Measurements from ENCODE around the gene PKNOX2. TPM values are rescaled to one million over a fixed set of nuclear protein-coding genes. Genes with fewer than 3 reads are reported as not detected.

PKNOX2 gene
- total RNA-seq, 1 donor from 2014 or later = 21.5 TPM

- Mint-ChIP-seq H3K36me3 (ENCODE audit: low read depth) (peaks cover 10% of the 10 kb centered on the region), H3K4me3 (peak overlapping the region; percentile 5), H3K4me1 (peaks cover 49% of the 10 kb centered on the region), H3K27me3 (ENCODE audit: low read depth) (peaks cover 85% of the 10 kb centered on the region), H3K9me3 (no peaks in the 10 kb centered on the region), H3K27ac (ENCODE audit: unreplicated experiment) (peak overlapping the region; percentile 0)
- TF ChIP-seq CTCF (conservative IDR thresholded peaks at IDR 0.05) = no peak
- no peak for DNase-seq (ENCODE audit: low read depth, low spot score)
These were observed 69.3 kb downstream of the PKNOX2 start for GRCh38 chr11:125233736-125234275.

DNA sequence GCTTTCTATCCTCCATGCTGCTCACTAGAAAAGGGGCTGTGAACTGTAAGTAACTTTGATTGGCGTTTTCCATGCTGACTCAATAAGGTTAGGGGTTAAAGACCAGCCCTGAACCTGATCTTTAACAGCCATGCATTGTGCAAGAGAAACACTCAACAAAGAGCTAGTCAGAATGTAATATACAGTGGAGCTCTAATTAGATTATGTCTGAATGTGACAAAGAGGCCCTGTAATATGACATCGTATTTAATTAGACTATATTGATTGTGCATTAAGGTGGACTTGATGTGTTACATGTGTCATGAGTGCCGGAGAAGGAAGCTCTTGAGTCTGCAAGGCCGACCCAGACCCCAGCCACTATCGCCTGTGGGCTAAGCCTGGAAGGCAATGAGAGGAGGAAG, 70.5 kb downstream of the PKNOX2 start:
- Mint-ChIP-seq H3K4me3 (peak overlapping the region; percentile 23), H3K27ac (ENCODE audit: unreplicated experiment) (peak overlapping the region; percentile 16), H3K36me3 (ENCODE audit: low read depth) (peaks cover 7% of the 10 kb centered on the region), H3K27me3 (ENCODE audit: low read depth) (peaks cover 85% of the 10 kb centered on the region), H3K4me1 (peaks cover 61% of the 10 kb centered on the region), H3K9me3 (no peaks in the 10 kb centered on the region)
- DNase-seq (ENCODE audit: low read depth, low spot score) = peak; percentile 29
- no peak for TF ChIP-seq CTCF (conservative IDR thresholded peaks at IDR 0.05)

DNA sequence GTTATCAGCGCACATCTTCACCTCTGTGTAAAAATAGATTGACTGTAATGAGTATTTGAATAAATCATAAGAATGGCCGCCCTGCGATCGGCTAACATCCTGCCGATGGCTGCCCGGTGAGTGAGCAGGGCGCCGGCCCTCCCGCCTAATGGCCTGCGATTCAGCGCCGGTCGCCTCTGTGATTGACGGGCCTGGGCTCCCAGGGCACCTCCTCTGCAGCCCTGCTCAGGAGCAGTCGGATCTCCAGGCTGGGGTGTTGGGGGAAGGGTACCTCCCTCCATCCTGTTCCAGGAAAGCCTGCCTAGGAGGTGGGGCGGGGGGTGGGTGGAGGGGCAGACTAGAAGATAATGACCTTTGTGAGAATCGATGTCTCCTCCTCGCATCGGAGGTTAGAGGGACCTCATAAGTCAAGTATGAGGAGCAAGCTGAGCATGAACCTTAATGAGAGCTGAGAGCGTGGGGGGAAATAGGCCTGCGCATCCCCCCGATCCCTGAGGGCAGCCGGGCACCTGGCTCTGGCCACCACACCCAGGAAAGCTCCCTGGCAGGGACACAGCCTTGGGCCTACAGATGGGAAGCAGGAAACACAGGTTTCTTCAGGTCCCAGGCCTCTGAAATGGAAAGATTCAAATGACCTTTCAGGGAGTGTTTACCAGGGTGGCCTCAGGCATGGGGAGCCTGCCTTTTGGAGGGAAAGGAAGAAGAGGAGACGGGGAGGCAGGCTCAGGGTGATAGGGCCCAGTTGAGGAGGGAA, 71.7 kb downstream of the PKNOX2 start:
- no peak for DNase-seq (ENCODE audit: low read depth, low spot score)
- H3K4me1 Mint-ChIP-seq = peaks cover 61% of the 10 kb centered on the region
- H3K36me3 Mint-ChIP-seq (ENCODE audit: low read depth) = peaks cover 11% of the 10 kb centered on the region
- no peak for TF ChIP-seq CTCF (conservative IDR thresholded peaks at IDR 0.05)
- H3K4me3 Mint-ChIP-seq = peak overlapping the region; percentile 11
- H3K9me3 Mint-ChIP-seq = no peaks in the 10 kb centered on the region
- no peak overlapping the region for H3K27ac Mint-ChIP-seq (ENCODE audit: unreplicated experiment)
- peaks cover 89% of the 10 kb centered on the region for H3K27me3 Mint-ChIP-seq (ENCODE audit: low read depth)

DNA sequence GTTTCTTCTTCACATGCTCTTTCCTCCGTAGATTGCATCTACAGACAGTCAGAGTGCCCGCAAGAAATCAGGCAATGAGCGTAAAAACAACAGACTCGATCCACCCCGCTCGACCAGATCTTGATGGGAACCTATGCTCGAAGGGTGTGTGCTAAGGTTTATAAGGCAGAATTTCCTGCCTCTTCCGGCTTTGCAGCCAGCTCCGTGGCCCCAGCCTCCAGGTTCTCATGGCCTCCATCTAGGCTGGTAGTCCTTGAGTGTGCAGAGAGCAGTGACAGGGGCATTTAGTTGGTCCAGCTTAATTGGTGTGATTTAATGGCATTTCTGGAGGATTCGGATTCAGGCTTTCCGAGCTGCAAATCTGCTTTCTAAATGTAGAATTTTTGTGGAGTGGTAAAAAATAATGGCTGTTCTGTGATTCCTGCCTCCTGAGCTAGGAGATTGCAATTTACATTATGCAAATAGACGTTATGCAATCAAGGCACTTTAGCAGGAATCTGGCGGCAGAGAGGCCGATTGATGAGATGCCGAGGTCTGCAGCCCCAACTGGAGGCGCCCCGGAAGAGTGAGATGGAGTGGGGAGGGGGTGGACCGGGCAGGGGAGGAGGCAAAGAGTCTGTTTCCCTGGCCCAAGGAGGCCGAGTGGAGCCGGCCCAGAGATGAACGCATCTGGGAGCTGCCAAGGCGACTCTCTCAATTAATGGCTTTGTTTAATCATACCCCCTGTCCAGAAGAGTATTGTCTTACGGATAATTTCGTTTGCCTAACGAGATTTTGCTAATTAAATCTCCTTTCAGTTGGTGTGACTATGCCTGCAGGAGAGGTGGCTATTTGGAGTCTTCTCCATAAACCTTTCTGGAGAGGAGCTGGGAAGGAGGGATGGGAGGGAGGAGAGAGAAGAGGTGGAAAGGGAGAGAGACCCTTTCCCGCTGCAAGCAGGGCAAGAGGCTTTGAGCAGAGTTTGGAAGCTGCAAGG, 75.3 kb downstream of the PKNOX2 start:
- peaks cover 74% of the 10 kb centered on the region for H3K27me3 Mint-ChIP-seq (ENCODE audit: low read depth)
- peaks cover 43% of the 10 kb centered on the region for H3K4me1 Mint-ChIP-seq
- peaks cover 13% of the 10 kb centered on the region for H3K36me3 Mint-ChIP-seq (ENCODE audit: low read depth)
- no peaks in the 10 kb centered on the region for H3K9me3 Mint-ChIP-seq
- DNase-seq (ENCODE audit: low read depth, low spot score) = no peak
- H3K27ac Mint-ChIP-seq (ENCODE audit: unreplicated experiment) = no peak overlapping the region
- no peak for TF ChIP-seq CTCF (conservative IDR thresholded peaks at IDR 0.05)
- H3K4me3 Mint-ChIP-seq = no peak overlapping the region

DNA sequence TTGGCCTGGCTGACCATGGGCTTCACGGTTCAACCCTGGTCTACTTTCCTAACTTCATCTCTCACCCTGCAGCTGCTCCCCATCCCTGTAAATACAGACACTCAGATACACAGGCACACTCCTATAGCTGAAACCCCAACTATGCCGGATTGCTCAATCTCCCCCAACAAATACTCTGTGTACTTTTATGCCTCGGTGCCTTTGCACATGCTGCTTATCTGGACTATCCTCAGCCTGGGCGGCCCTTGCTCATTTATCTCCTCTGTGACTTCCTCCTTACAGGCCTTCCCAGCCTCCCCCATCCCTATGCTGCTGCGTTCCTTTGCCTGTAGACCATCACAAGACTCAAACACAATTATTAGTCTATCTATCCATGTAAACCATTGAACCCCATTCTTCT, 76.6 kb downstream of the PKNOX2 start:
- Mint-ChIP-seq H3K4me1 (peaks cover 32% of the 10 kb centered on the region), H3K27me3 (ENCODE audit: low read depth) (peaks cover 75% of the 10 kb centered on the region), H3K27ac (ENCODE audit: unreplicated experiment) (no peak overlapping the region), H3K9me3 (no peaks in the 10 kb centered on the region), H3K4me3 (no peak overlapping the region), H3K36me3 (ENCODE audit: low read depth) (peaks cover 13% of the 10 kb centered on the region)
- DNase-seq (ENCODE audit: low read depth, low spot score) = no peak
- TF ChIP-seq CTCF (conservative IDR thresholded peaks at IDR 0.05) = no peak
